SK-N-SH treated with all-trans-retinoic acid at 6 μM for 48 hours (cell line): ENCODE results near the gene DPP7.

ENCODE experiments used
- ATAC-seq: fragments of 200-7000 bp; cut with Tn5 transposase; 3 replicates; pipeline ENCODE4 v1.9.1; 2020; ENCODE audit warnings: mild to moderate bottlenecking, moderate library complexity
- ARNTL ChIP-seq: fragments of 450-650 bp; formaldehyde crosslinking; IDR thresholded peaks from 2 replicates; pipeline ENCODE4 v1.5.0; 2020; ENCODE audit warnings: low read depth, mild to moderate bottlenecking, moderate library complexity, borderline replicate concordance
- CREB5 ChIP-seq: fragments of 250-450 bp; sonication (Bioruptor Pico); IDR thresholded peaks from 2 replicates; pipeline ENCODE4 v1.5.1; 2020; ENCODE audit warnings: low read depth, mild to moderate bottlenecking, moderate library complexity
- CSDC2 ChIP-seq: fragments of 250-450 bp; sonication (Bioruptor Pico); IDR thresholded peaks from 2 replicates; pipeline ENCODE4 v1.5.0; 2020; ENCODE audit warnings: mild to moderate bottlenecking, moderate library complexity
- CSRNP3 ChIP-seq: fragments of 250-450 bp; sonication (Bioruptor Pico); IDR thresholded peaks from 2 replicates; pipeline ENCODE4 v1.5.1; 2021; ENCODE audit warnings: mild to moderate bottlenecking, moderate library complexity
- ESRRG ChIP-seq: fragments of 250-450 bp; sonication (Bioruptor Pico); IDR thresholded peaks from 2 replicates; pipeline ENCODE4 v1.6.1; 2021; ENCODE audit warnings: mild to moderate bottlenecking
- GLIS3 ChIP-seq: fragments of 250-450 bp; sonication (Bioruptor Pico); IDR thresholded peaks from 2 replicates; pipeline ENCODE4 v1.5.0; 2020; ENCODE audit warnings: mild to moderate bottlenecking, moderate library complexity
- OSR1 ChIP-seq: fragments of 250-450 bp; sonication (Bioruptor Pico); IDR thresholded peaks from 2 replicates; pipeline ENCODE4 v1.8.0; 2022; ENCODE audit warnings: moderate library complexity, mild to moderate bottlenecking, inconsistent platforms
- POU6F1 ChIP-seq: fragments of 250-450 bp; sonication (Bioruptor Pico); IDR thresholded peaks from 2 replicates; pipeline ENCODE4 v1.8.0; 2021; ENCODE audit warnings: low read depth, mild to moderate bottlenecking, moderate library complexity, borderline replicate concordance
- PPARA ChIP-seq: fragments of 250-450 bp; sonication (Bioruptor Pico); IDR thresholded peaks from 2 replicates; pipeline ENCODE4 v1.5.0; 2020; ENCODE audit warnings: mild to moderate bottlenecking, borderline replicate concordance
- RARB ChIP-seq: fragments of 250-450 bp; sonication (Bioruptor Pico); IDR thresholded peaks from 2 replicates; pipeline ENCODE4 v1.8.0; 2021; ENCODE audit warnings: mild to moderate bottlenecking, moderate library complexity
- SNAI2 ChIP-seq: fragments of 250-450 bp; sonication (Bioruptor Pico); IDR thresholded peaks from 2 replicates; pipeline ENCODE4 v1.5.0; 2020; ENCODE audit warnings: mild to moderate bottlenecking, moderate library complexity
- TOX ChIP-seq: fragments of 250-450 bp; sonication (Bioruptor Pico); IDR thresholded peaks from 2 replicates; pipeline ENCODE4 v1.8.0; 2021; ENCODE audit warnings: mild to moderate bottlenecking, moderate library complexity, borderline replicate concordance
- TSHZ2 ChIP-seq: fragments of 250-450 bp; sonication (Bioruptor Pico); IDR thresholded peaks from 2 replicates; pipeline ENCODE4 v1.5.0; 2020; ENCODE audit warnings: mild to moderate bottlenecking, moderate library complexity
- ZC3H10 ChIP-seq: fragments of 250-450 bp; sonication (Bioruptor Pico); IDR thresholded peaks from 2 replicates; pipeline ENCODE4 v1.5.1; 2021; ENCODE audit warnings: mild to moderate bottlenecking, moderate library complexity
- ZFP3 ChIP-seq: fragments of 250-450 bp; sonication (Bioruptor Pico); IDR thresholded peaks from 2 replicates; pipeline ENCODE4 v1.5.0; 2020; ENCODE audit warnings: mild to moderate bottlenecking, moderate library complexity
- ZFP30 ChIP-seq: fragments of 450-650 bp; formaldehyde crosslinking; IDR thresholded peaks from 2 replicates; pipeline ENCODE4 v1.5.0; 2022; ENCODE audit warnings: mild to moderate bottlenecking, moderate library complexity
- ZNF565 ChIP-seq: fragments of 450-650 bp; formaldehyde crosslinking; conservative IDR thresholded peaks from 2 replicates; pipeline ENCODE4 v1.5.0; 2020; ENCODE audit warnings: low read depth, mild to moderate bottlenecking, moderate library complexity
- ZNF70 ChIP-seq: fragments of 450-650 bp; formaldehyde crosslinking; IDR thresholded peaks from 2 replicates; pipeline ENCODE4 v1.5.0; 2020; ENCODE audit warnings: mild to moderate bottlenecking, moderate library complexity
- ZNF8 ChIP-seq: fragments of 450-650 bp; formaldehyde crosslinking; IDR thresholded peaks from 2 replicates; pipeline ENCODE4 v1.5.0; 2020; ENCODE audit warnings: mild to moderate bottlenecking, moderate library complexity

The DPP7 gene

GRCh38 chr9:137082222-137082924, 32.2 kb downstream of the DPP7 start (continued):
- no peak for TF ChIP-seq TSHZ2 (CRISPR knock-in tag)

- no peak for ATAC-seq
- TF ChIP-seq ZFP3 (no peak), ZC3H10 (CRISPR knock-in tag) (no peak), TSHZ2 (CRISPR knock-in tag) (no peak), ARNTL (CRISPR knock-in tag) (no peak), TOX (CRISPR knock-in tag) (no peak), CSRNP3 (no peak), OSR1 (no peak), SNAI2 (no peak), ESRRG (no peak), CREB5 (CRISPR knock-in tag) (no peak), CSDC2 (no peak), ZNF8 (CRISPR knock-in tag) (no peak), ZNF70 (no peak), POU6F1 (CRISPR knock-in tag) (no peak), ZFP30 (no peak), PPARA (CRISPR knock-in tag) (no peak)
Measured at GRCh38 chr9:137080260-137081122, 34.0 kb downstream of the DPP7 start.

DNA sequence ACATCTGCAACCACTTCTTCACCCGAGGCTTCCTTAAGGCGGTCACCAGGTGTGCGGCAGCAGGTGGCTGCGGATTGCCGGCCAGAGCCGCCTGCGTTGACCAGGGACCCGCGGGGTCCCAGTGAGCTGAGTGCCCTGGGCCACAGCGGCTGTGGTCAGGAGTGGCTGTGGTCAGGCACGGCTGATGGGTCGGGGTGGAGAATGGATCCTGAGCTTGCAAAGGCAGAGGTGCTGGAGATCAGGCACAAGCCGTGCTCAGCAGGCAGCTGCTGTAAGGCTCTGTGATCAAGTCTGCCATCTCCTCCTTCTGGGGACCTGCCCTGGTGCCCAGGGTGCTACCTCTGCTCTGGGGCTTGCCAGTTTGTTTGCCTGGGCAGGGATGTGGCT, 35.1 kb downstream of the DPP7 start:
- TF ChIP-seq ZNF8 (CRISPR knock-in tag), result no peak
- TF ChIP-seq TOX (CRISPR knock-in tag), result no peak
- TF ChIP-seq ZNF565 (CRISPR knock-in tag), result no peak
- no peak for TF ChIP-seq ZFP3
- no peak for TF ChIP-seq ARNTL (CRISPR knock-in tag)
- no peak for TF ChIP-seq PPARA (CRISPR knock-in tag)
- no peak for TF ChIP-seq GLIS3 (CRISPR knock-in tag)
- TF ChIP-seq RARB (CRISPR knock-in tag), result no peak
- no peak for TF ChIP-seq TSHZ2 (CRISPR knock-in tag)
- no peak for TF ChIP-seq CSDC2
- no peak for TF ChIP-seq ZC3H10 (CRISPR knock-in tag)
- TF ChIP-seq CREB5 (CRISPR knock-in tag), result no peak
- TF ChIP-seq POU6F1 (CRISPR knock-in tag), result no peak
- ATAC-seq, result no peak
